ENCODE results near the gene SLC2A8.

The SLC2A8 gene

GRCh38 chr9:127360829-127361228 lies 36.1 kb upstream of the SLC2A8 start:
- Histone ChIP-seq H4K20me1 (ENCODE audit: insufficient read depth, low read length, poor library complexity, severe bottlenecking) (no peaks in the 10 kb centered on the region), H2AFZ (ENCODE audit: low read length) (no peak overlapping the region), H3K9ac (ENCODE audit: low read depth, low read length, poor library complexity, severe bottlenecking) (peak overlapping the region; percentile 13), H3K4me2 (ENCODE audit: low read depth, low read length, poor library complexity, severe bottlenecking) (no peak overlapping the region), H3K9me3 (ENCODE audit: insufficient read depth, low read depth, low read length) (no peaks in the 10 kb centered on the region), H3F3A (ENCODE audit: low read depth) (no peaks in the 10 kb centered on the region), H3K79me2 (ENCODE audit: insufficient read depth, low read length) (no peaks in the 10 kb centered on the region), H3K9me2 (replicated peaks; ENCODE audit: low read depth, low read length) (no peaks in the 10 kb centered on the region), H3K36me3 (ENCODE audit: insufficient read depth, low read length) (no peaks in the 10 kb centered on the region), H3K4me1 (ENCODE audit: insufficient read depth, low read length, poor library complexity, severe bottlenecking) (peaks cover 12% of the 10 kb centered on the region), H3K27me3 (ENCODE audit: insufficient read depth, low read length, poor library complexity, severe bottlenecking) (peaks cover 4% of the 10 kb centered on the region), H3K4me3 (ENCODE audit: low read length, poor library complexity, severe bottlenecking) (no peak overlapping the region)
- TF ChIP-seq EZH2phosphoT487 (IDR thresholded peaks at IDR 0.05; ENCODE audit: borderline replicate concordance) (no peak), CTCF (conservative IDR thresholded peaks at IDR 0.05; ENCODE audit: low read length) (peak; percentile 30; the same call in 1 of the 2 replicates)

GRCh38 chr9:127361561-127361960 lies 35.4 kb upstream of the SLC2A8 start:
- Histone ChIP-seq H4K20me1 (ENCODE audit: insufficient read depth, low read length, poor library complexity, severe bottlenecking) (no peaks in the 10 kb centered on the region), H3K4me3 (ENCODE audit: low read length, poor library complexity, severe bottlenecking) (no peak overlapping the region), H3K4me1 (ENCODE audit: insufficient read depth, low read length, poor library complexity, severe bottlenecking) (peaks cover 12% of the 10 kb centered on the region), H3K9me3 (ENCODE audit: insufficient read depth, low read depth, low read length) (no peaks in the 10 kb centered on the region), H3K4me2 (ENCODE audit: low read depth, low read length, poor library complexity, severe bottlenecking) (peak overlapping the region; percentile 43), H3K27me3 (ENCODE audit: insufficient read depth, low read length, poor library complexity, severe bottlenecking) (peaks cover 8% of the 10 kb centered on the region), H3F3A (ENCODE audit: low read depth) (no peaks in the 10 kb centered on the region), H3K9ac (ENCODE audit: low read depth, low read length, poor library complexity, severe bottlenecking) (peak overlapping the region; percentile 13), H3K9me2 (replicated peaks; ENCODE audit: low read depth, low read length) (no peaks in the 10 kb centered on the region), H3K79me2 (ENCODE audit: insufficient read depth, low read length) (no peaks in the 10 kb centered on the region), H3K36me3 (ENCODE audit: insufficient read depth, low read length) (no peaks in the 10 kb centered on the region), H2AFZ (ENCODE audit: low read length) (0 out of 2 replicates have a peak overlapping the region, but pooled peaks have one; percentile 48)
- TF ChIP-seq CTCF (conservative IDR thresholded peaks at IDR 0.05; ENCODE audit: low read length): peak; percentile 19
- TF ChIP-seq EZH2phosphoT487 (IDR thresholded peaks at IDR 0.05; ENCODE audit: borderline replicate concordance): no peak

- Histone ChIP-seq H4K20me1 (ENCODE audit: insufficient read depth, low read length, poor library complexity, severe bottlenecking) (no peaks in the 10 kb centered on the region), H3K4me2 (ENCODE audit: low read depth, low read length, poor library complexity, severe bottlenecking) (no peak overlapping the region), H3F3A (ENCODE audit: low read depth) (no peaks in the 10 kb centered on the region), H3K4me3 (ENCODE audit: low read length, poor library complexity, severe bottlenecking) (no peak overlapping the region), H3K9me2 (replicated peaks; ENCODE audit: low read depth, low read length) (no peaks in the 10 kb centered on the region), H3K4me1 (ENCODE audit: insufficient read depth, low read length, poor library complexity, severe bottlenecking) (peaks cover 12% of the 10 kb centered on the region), H3K9ac (ENCODE audit: low read depth, low read length, poor library complexity, severe bottlenecking) (no peak overlapping the region), H2AFZ (ENCODE audit: low read length) (no peak overlapping the region), H3K79me2 (ENCODE audit: insufficient read depth, low read length) (no peaks in the 10 kb centered on the region), H3K9me3 (ENCODE audit: insufficient read depth, low read depth, low read length) (no peaks in the 10 kb centered on the region), H3K27me3 (ENCODE audit: insufficient read depth, low read length, poor library complexity, severe bottlenecking) (peaks cover 20% of the 10 kb centered on the region), H3K36me3 (ENCODE audit: insufficient read depth, low read length) (no peaks in the 10 kb centered on the region)
- no peak for TF ChIP-seq CTCF (conservative IDR thresholded peaks at IDR 0.05; ENCODE audit: low read length)
- TF ChIP-seq EZH2phosphoT487 (IDR thresholded peaks at IDR 0.05; ENCODE audit: borderline replicate concordance): no peak
Observed at GRCh38 chr9:127362829-127363228, 34.1 kb upstream of the SLC2A8 start.
